ENCODE measurements around the gene KCTD15. TPM values are rescaled to one million over a fixed set of nuclear protein-coding genes. Genes with fewer than 3 reads are reported as not detected.

The KCTD15 gene
- total and polyA plus RNA-seq, 2 donors (not counting 3 experiments of a cell fraction or from before 2014, with no cell fraction given) = 49.5 to 51.8 TPM

DNA sequence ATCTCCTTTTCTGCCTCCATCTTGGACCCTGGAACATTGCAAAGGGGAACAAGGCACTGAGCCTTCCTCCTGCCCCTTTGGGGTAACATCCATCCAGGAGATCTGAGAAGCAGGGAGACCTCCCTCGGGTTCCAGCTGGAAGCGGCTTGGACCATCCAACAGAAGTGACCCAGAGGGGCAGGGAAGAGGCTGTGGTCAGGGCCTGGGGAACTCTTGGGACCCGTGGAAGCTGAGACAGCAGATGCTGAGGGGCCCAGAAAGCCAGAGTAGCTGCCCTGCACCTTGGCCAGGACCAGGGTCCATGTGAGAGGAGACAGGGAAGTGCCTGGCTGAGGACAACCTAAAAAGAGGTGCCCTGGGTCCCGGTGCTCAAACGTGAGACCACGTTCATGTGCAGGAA is 21.9 kb upstream of the KCTD15 start:
- Histone ChIP-seq H3K27me3 (ENCODE audit: control insufficient read depth in 2 of 2, insufficient read depth in 2 of 2, low read length in 2 of 2) (peaks cover 0 to 4% of the 10 kb centered on the region in 2 experiments), H3K9ac (replicated peaks; ENCODE audit: extremely low read depth, insufficient read depth, low read length) (no peak overlapping the region), H3K27ac (ENCODE audit: insufficient read depth, low read depth, low read length) (no peak overlapping the region), H3K4me2 (ENCODE audit: insufficient read depth, low read length) (no peak overlapping the region), H3K36me3 (ENCODE audit: control insufficient read depth in 2 of 2, extremely low read depth in 1 of 2, insufficient read depth in 2 of 2, low read length in 2 of 2) (no peaks in the 10 kb centered on the region), H3K9me3 (replicated peaks; ENCODE audit: control insufficient read depth, insufficient read depth, low read length) (no peaks in the 10 kb centered on the region), H3K9me1 (replicated peaks; ENCODE audit: control insufficient read depth, extremely low read depth, insufficient read depth, low read length) (no peaks in the 10 kb centered on the region), H3K4me3 (replicated peaks in 1 of 3; ENCODE audit: insufficient read depth in 1 of 3, low read depth in 1 of 3, low read length in 3 of 3) (no peak overlapping the region), H2AFZ (ENCODE audit: low read depth, low read length) (no peak overlapping the region), H4K20me1 (replicated peaks; ENCODE audit: control insufficient read depth, extremely low read depth, insufficient read depth, low read length) (no peaks in the 10 kb centered on the region), H3K4me1 (ENCODE audit: control insufficient read depth, extremely low read depth, insufficient read depth, low read length) (no peaks in the 10 kb centered on the region), H3K79me2 (ENCODE audit: control insufficient read depth, insufficient read depth, low read length) (no peaks in the 10 kb centered on the region)
- POLR2A ChIA-PET = no interaction called here
- dilution Hi-C loops (cut with MboI; ENCODE audit: extremely low pct_ligation_motif_present, low sequenced_read_pairs) (no loop called here), intact Hi-C loops (cut with micrococcal nuclease) (no loop called here)
- FAIRE-seq (no peak), DNase-seq (ENCODE audit: low read depth, low spot score) (no peak)
- CTCF ChIA-PET = interaction anchor here (1.7 to 8.7 kb wide), 3 partner anchors 322 to 359 kb away, joined by 9 to 200 read pairs (median 15); no protein-coding TSS in a partner anchor
- BruUV-seq (replicated peaks) = no TSS peak
- TF ChIP-seq MYC (IDR thresholded peaks at IDR 0.05; ENCODE audit: low read depth, low read length) = no peak
- TF ChIP-seq POLR2AphosphoS5 (IDR thresholded peaks at IDR 0.05; ENCODE audit: insufficient read depth, low read depth, low read length) = no peak
- TF ChIP-seq, protein P1, sequence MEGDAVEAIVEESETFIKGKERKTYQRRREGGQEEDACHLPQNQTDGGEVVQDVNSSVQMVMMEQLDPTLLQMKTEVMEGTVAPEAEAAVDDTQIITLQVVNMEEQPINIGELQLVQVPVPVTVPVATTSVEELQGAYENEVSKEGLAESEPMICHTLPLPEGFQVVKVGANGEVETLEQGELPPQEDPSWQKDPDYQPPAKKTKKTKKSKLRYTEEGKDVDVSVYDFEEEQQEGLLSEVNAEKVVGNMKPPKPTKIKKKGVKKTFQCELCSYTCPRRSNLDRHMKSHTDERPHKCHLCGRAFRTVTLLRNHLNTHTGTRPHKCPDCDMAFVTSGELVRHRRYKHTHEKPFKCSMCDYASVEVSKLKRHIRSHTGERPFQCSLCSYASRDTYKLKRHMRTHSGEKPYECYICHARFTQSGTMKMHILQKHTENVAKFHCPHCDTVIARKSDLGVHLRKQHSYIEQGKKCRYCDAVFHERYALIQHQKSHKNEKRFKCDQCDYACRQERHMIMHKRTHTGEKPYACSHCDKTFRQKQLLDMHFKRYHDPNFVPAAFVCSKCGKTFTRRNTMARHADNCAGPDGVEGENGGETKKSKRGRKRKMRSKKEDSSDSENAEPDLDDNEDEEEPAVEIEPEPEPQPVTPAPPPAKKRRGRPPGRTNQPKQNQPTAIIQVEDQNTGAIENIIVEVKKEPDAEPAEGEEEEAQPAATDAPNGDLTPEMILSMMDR (IDR thresholded peaks at IDR 0.05; ENCODE audit: extremely low read depth in 1 of 2, insufficient read depth in 1 of 2, low read depth in 1 of 2, low read length in 2 of 2) = no peak
- no peak for TF ChIP-seq FOS (IDR thresholded peaks at IDR 0.05; ENCODE audit: borderline replicate concordance, insufficient read depth, low read length)
- no peak for TF ChIP-seq GATA2 (IDR thresholded peaks at IDR 0.05; ENCODE audit: insufficient read depth, insufficient read length, low read depth, low read length)
- no peak for TF ChIP-seq EZH2 (IDR thresholded peaks at IDR 0.05; ENCODE audit: borderline replicate concordance, low read depth, low read length, severe bottlenecking)
- TF ChIP-seq, protein P2, sequence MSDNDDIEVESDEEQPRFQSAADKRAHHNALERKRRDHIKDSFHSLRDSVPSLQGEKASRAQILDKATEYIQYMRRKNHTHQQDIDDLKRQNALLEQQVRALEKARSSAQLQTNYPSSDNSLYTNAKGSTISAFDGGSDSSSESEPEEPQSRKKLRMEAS (IDR thresholded peaks at IDR 0.05; ENCODE audit: insufficient read depth, insufficient read length) = no peak
